ENCODE data around the gene SMURF2. TPM values are rescaled to one million over a fixed set of nuclear protein-coding genes. Genes with fewer than 3 reads are reported as not detected.
"Not testable (repeated sequence)": the region's sequence is repeated elsewhere in the genome, so short reads cannot be mapped to it uniquely, and the experiment has no call there.

SMURF2 gene
- total RNA-seq, 1 donor from 2014 or later: 83.8 TPM

GRCh38 chr17:64632606-64633005 is 29.5 kb downstream of the SMURF2 start:
- DNase-seq (ENCODE audit: low read depth in 2 of 2): no peak

GRCh38 chr17:64632194-64632593 is 29.9 kb downstream of the SMURF2 start:
- DNase-seq (ENCODE audit: low read depth in 2 of 2): no peak

GRCh38 chr17:64630309-64631223 is 31.5 kb downstream of the SMURF2 start:
- no peak for DNase-seq (ENCODE audit: low read depth in 2 of 2)

- no peak for DNase-seq (ENCODE audit: low read depth in 2 of 2)
Measured at GRCh38 chr17:64628641-64629040, 33.5 kb downstream of the SMURF2 start.

- DNase-seq (ENCODE audit: low read depth in 2 of 2): no peak
Measured at GRCh38 chr17:64627797-64628196, 34.3 kb downstream of the SMURF2 start.

- no peak for DNase-seq (ENCODE audit: low read depth in 2 of 2)
Measured at GRCh38 chr17:64626827-64627226, 35.3 kb downstream of the SMURF2 start.

GRCh38 chr17:64625541-64625940 is 36.6 kb downstream of the SMURF2 start:
- DNase-seq (ENCODE audit: low read depth in 2 of 2): no peak

GRCh38 chr17:64622931-64623654 is 39.0 kb downstream of the SMURF2 start:
- peak; percentile 89 to 95 for DNase-seq (ENCODE audit: low read depth in 2 of 2)

GRCh38 chr17:64621772-64622171 is 40.3 kb downstream of the SMURF2 start:
- DNase-seq (ENCODE audit: low read depth in 2 of 2): no peak

GRCh38 chr17:64618848-64619247 is 43.3 kb downstream of the SMURF2 start:
- DNase-seq (ENCODE audit: low read depth in 2 of 2): no peak

GRCh38 chr17:64617125-64617780 is 44.9 kb downstream of the SMURF2 start:
- DNase-seq (ENCODE audit: low read depth in 2 of 2): no peak

GRCh38 chr17:64615028-64615677 is 47.0 kb downstream of the SMURF2 start:
- no peak for DNase-seq (ENCODE audit: low read depth in 2 of 2)

- DNase-seq (ENCODE audit: low read depth in 2 of 2): no peak
Measured at GRCh38 chr17:64614266-64615027, 47.7 kb downstream of the SMURF2 start.

- no peak for DNase-seq (ENCODE audit: low read depth in 2 of 2)
Measured at GRCh38 chr17:64611369-64611768, 50.7 kb downstream of the SMURF2 start.

GRCh38 chr17:64610244-64610643 is 51.9 kb downstream of the SMURF2 start:
- not testable (repeated sequence) for DNase-seq (ENCODE audit: low read depth in 2 of 2)

- peak in 1 of 2 donors; percentile 44 for DNase-seq (ENCODE audit: low read depth in 2 of 2)
Measured at GRCh38 chr17:64608571-64608981, 53.5 kb downstream of the SMURF2 start.

GRCh38 chr17:64607862-64608565 is 54.1 kb downstream of the SMURF2 start:
- no peak for DNase-seq (ENCODE audit: low read depth in 2 of 2)

GRCh38 chr17:64604532-64604931 is 57.6 kb downstream of the SMURF2 start:
- not testable (repeated sequence) for DNase-seq (ENCODE audit: low read depth in 2 of 2)

- DNase-seq (ENCODE audit: low read depth in 2 of 2): no peak
Measured at GRCh38 chr17:64603987-64604386, 58.1 kb downstream of the SMURF2 start.

- no peak for DNase-seq (ENCODE audit: low read depth in 2 of 2)
Measured at GRCh38 chr17:64599827-64600226, 62.3 kb downstream of the SMURF2 start.

All from dermis microvascular lymphatic vessel endothelial cell (primary cell).